K562 (cell line): ENCODE measurements around the gene GUCY1A2. TPM values are rescaled to one million over a fixed set of nuclear protein-coding genes. Genes with fewer than 3 reads are reported as not detected.

Experiments
- ATAC-seq: fragments of 200-7000 bp; cut with Tn5 transposase; 3 replicates; pipeline ENCODE4 v1.9.1; 2020; ENCODE audit warnings: moderate library complexity
- BruUV-seq: library from RNA; stranded (reverse); fragments of 400-500 nt; replicated peaks from 2 replicates; lab custom pipeline; 2021; lab: Mats Ljungman, UMichigan
- CTCF ChIA-PET: fragments of 300-600 bp; formaldehyde crosslinking; extraction: SDS; loops from one replicate; lab custom pipeline; 2021; ENCODE audit warnings: low intra/inter-chr PET ratio; lab: Yijun Ruan, JAX
- POLR2A ChIA-PET: fragments of 300-600, 350-650 bp; sonication (Branson Sonifier 250); formaldehyde crosslinking; extraction: SDS; loops from one replicate; lab custom pipeline; 2021; ENCODE audit warnings: antibody characterized with exemption, inconsistent platforms; lab: Yijun Ruan, JAX
- DNase-seq, 4 experiments: peaks; one replicate each; pipeline versions ENCODE4 v3.0.0 to v3.0.0-alpha.2; 2011 to 2018; ENCODE audit warnings: low spot score in 3 of 4, mixed read lengths in 3 of 4; ENCODE audit errors: extremely low read depth in 1 of 4
- FAIRE-seq: peaks from 2 replicates; lab custom pipeline; 2011; peaks lifted over from hg19 to GRCh38; lab: Jason Lieb, UNC
- H2AFZ ChIP-seq: 2 replicates; pipeline ENCODE4 v1.6.0; 2011; ENCODE audit warnings: low read depth, low read length, control low read depth, inconsistent platforms
- H3K27ac ChIP-seq: fragments of 200-600 bp; 3 replicates; pipeline ENCODE4 v1.8.0; 2011; ENCODE audit warnings: low read depth, mild to moderate bottlenecking, control low read depth, inconsistent platforms, low read length, moderate library complexity, mixed read lengths; ENCODE audit errors: extremely low read depth
- H3K27me3 ChIP-seq, 2 experiments: fragments of 300-600 bp in 1 of 2; 2 replicates in 1 of 2; 3 replicates in 1 of 2; pipeline versions ENCODE4 v1.6.0 to v1.8.0; 2011; ENCODE audit warnings: inconsistent platforms in 2 of 2, low read length in 2 of 2, mild to moderate bottlenecking in 1 of 2, mixed read lengths in 1 of 2, moderate library complexity in 1 of 2; ENCODE audit not compliant: control insufficient read depth in 2 of 2, insufficient read depth in 2 of 2
- H3K36me3 ChIP-seq: fragments of 300-600 bp; 3 replicates; pipeline ENCODE4 v1.8.0; 2011; ENCODE audit warnings: mild to moderate bottlenecking, low read length, inconsistent platforms; ENCODE audit not compliant: control insufficient read depth, insufficient read depth
- H3K4me1 ChIP-seq, 2 experiments: fragments of 200-600 bp in 1 of 2; replicated peaks in 1 of 2; 2 replicates in 1 of 2; 3 replicates in 1 of 2; pipeline versions ENCODE4 v1.5.1 to v1.8.0; 2011; ENCODE audit warnings: inconsistent platforms in 2 of 2, low read length in 2 of 2, mild to moderate bottlenecking in 1 of 2, mixed read lengths in 1 of 2, moderate library complexity in 1 of 2; ENCODE audit not compliant: control insufficient read depth in 2 of 2, insufficient read depth in 2 of 2
- H3K4me2 ChIP-seq: 2 replicates; pipeline ENCODE4 v1.6.1; 2011; ENCODE audit warnings: low read length, control low read depth, inconsistent platforms, mixed read lengths; ENCODE audit not compliant: insufficient read depth
- H3K4me3 ChIP-seq: fragments of 200-600 bp; sonication (generic), shearing (Covaris generic); 2 replicates; pipeline ENCODE4 v1.5.1; 2016; ENCODE audit warnings: control low read depth, inconsistent platforms
- H3K79me2 ChIP-seq: fragments of 200-600 bp; 3 replicates; pipeline ENCODE4 v1.8.0; 2011; ENCODE audit warnings: low read length, inconsistent platforms; ENCODE audit not compliant: control insufficient read depth, insufficient read depth
- H3K9ac ChIP-seq, 2 experiments: 2 replicates each; pipeline versions ENCODE4 v1.6.0 to v1.6.1; 2011; ENCODE audit warnings: low read depth in 2 of 2, low read length in 2 of 2, control low read depth in 1 of 2, inconsistent platforms in 1 of 2, mild to moderate bottlenecking in 1 of 2, mixed read lengths in 1 of 2; ENCODE audit not compliant: insufficient read depth in 1 of 2
- H3K9me1 ChIP-seq: one replicate; pipeline ENCODE4 v1.6.0; 2011; ENCODE audit warnings: inconsistent platforms, mild to moderate bottlenecking, low read length, moderate library complexity; ENCODE audit not compliant: control insufficient read depth, insufficient read depth
- H3K9me3 ChIP-seq: replicated peaks from 2 replicates; pipeline ENCODE4 v1.5.1; 2011; ENCODE audit warnings: low read depth, low read length, inconsistent platforms; ENCODE audit not compliant: control insufficient read depth, insufficient read depth
- H4K20me1 ChIP-seq: replicated peaks from 2 replicates; pipeline ENCODE4 v1.6.1; 2011; ENCODE audit warnings: low read length, inconsistent platforms, mixed read lengths; ENCODE audit not compliant: control insufficient read depth, insufficient read depth
- GABPB2 ChIP-seq: fragments of 250-450 bp; sonication (Bioruptor Pico); conservative IDR thresholded peaks from 2 replicates; pipeline ENCODE4 v1.5.1; 2021; ENCODE audit warnings: mild to moderate bottlenecking
- KLF16 ChIP-seq: IDR thresholded peaks from 2 replicates; pipeline ENCODE4 v1.6.1; 2016; ENCODE audit warnings: antibody characterized with exemption
- KLF6 ChIP-seq: fragments of 250-450 bp; sonication (Bioruptor Pico); IDR thresholded peaks from 2 replicates; pipeline ENCODE4 v1.4.0; 2020; ENCODE audit warnings: mild to moderate bottlenecking, moderate library complexity, borderline replicate concordance
- LEF1 ChIP-seq: fragments of 450-650 bp; IDR thresholded peaks from 2 replicates; pipeline ENCODE4 v1.6.1; 2016; ENCODE audit warnings: mild to moderate bottlenecking
- POLR3A ChIP-seq: IDR thresholded peaks from 2 replicates; pipeline ENCODE4 v1.6.1; 2011; ENCODE audit warnings: borderline replicate concordance, mild to moderate bottlenecking, moderate library complexity; ENCODE audit not compliant: insufficient read length, insufficient read depth; ENCODE audit errors: extremely low read depth
- RAD51 ChIP-seq: fragments of 450-650 bp; IDR thresholded peaks from 2 replicates; pipeline ENCODE4 v1.7.1; 2016; ENCODE audit warnings: low read depth, mild to moderate bottlenecking, borderline replicate concordance
- RCOR1 ChIP-seq, 2 experiments: IDR thresholded peaks; 2 replicates each; pipeline ENCODE4 v1.6.1; 2012; ENCODE audit warnings: low read depth in 2 of 2, low read length in 2 of 2, borderline replicate concordance in 1 of 2, improper control_type of control experiment in 1 of 2
- ZNF444 ChIP-seq: fragments of 250-450 bp; sonication (Bioruptor Pico); IDR thresholded peaks from 2 replicates; pipeline ENCODE4 v1.4.0; 2020; ENCODE audit warnings: mild to moderate bottlenecking, moderate library complexity
- WGBS: fragments of 100-300 bp; shearing (Covaris generic); methylation state at CpG from one replicate; pipeline ENCODE4 v1.1.6; 2016; ENCODE audit warnings: low coverage, mixed read lengths; ENCODE audit not compliant: insufficient coverage; ENCODE audit errors: missing lambda C conversion rate; 5-methylcytosine and 5-hydroxymethylcytosine counted together
- in situ Hi-C: fragments of 300-500 bp; cut with MboI; formaldehyde crosslinking; loops from 4 replicates; pipeline ENCODE4 v1.15.0; 2018; ENCODE audit warnings: inconsistent platforms, mixed read lengths
- intact Hi-C: fragments of 100-400 bp; cut with micrococcal nuclease; formaldehyde crosslinking; loops from 2 replicates; pipeline ENCODE4 v1.14.2; 2022
- polyA plus RNA-seq, 8 experiments: library from polyadenylated mRNA; depleted of rRNA in 4 of 8; stranded (reverse) in 5 of 8; unstranded in 3 of 8; fragments of >200 nt; fragmentation: Nextera tagmentation in 2 of 8; fragmentation: Illumina TruSeq in 1 of 8; extraction: Ambion mirVana in 2 of 8; extraction: Trizol in 1 of 8; gene quantifications; 2 replicates each; pipeline versions ENCODE4 v1.2.1 to v1.2.3, GENCODE V29; 2011 to 2014; ENCODE audit warnings: inconsistent platforms in 1 of 8, missing spikeins in 1 of 8
- total RNA-seq, 7 experiments: library from RNA; depleted of rRNA in 6 of 7; stranded (reverse); fragments of >200 nt in 6 of 7; fragmentation: Illumina TruSeq in 2 of 7; extraction: Trizol in 2 of 7; gene quantifications; 2 replicates each; pipeline versions ENCODE4 v1.2.1 to v1.2.3, GENCODE V29; 2011 to 2021; ENCODE audit warnings: low replicate concordance in 1 of 7
- TF ChIP-seq, protein P1 (sequence below): fragments of 450-650 bp; IDR thresholded peaks from 2 replicates; pipeline ENCODE4 v1.6.1; 2016
- TF ChIP-seq, protein P2 (sequence below): fragments of 450-650 bp; IDR thresholded peaks from 2 replicates; pipeline ENCODE4 v1.6.1; 2016; ENCODE audit warnings: borderline replicate concordance
- TF ChIP-seq, protein P3 (sequence below): fragments of 450-650 bp; formaldehyde crosslinking; conservative IDR thresholded peaks from 2 replicates; pipeline ENCODE4 v1.4.0; 2022; ENCODE audit warnings: mild to moderate bottlenecking, missing genetic modification characterization

The GUCY1A2 gene
- total and polyA plus RNA-seq, 9 of the 15 experiments (the other 6 are each of a cell fraction or from before 2014, with no cell fraction given), result under 0.01 to 0.04 TPM; not detected in 7

DNA sequence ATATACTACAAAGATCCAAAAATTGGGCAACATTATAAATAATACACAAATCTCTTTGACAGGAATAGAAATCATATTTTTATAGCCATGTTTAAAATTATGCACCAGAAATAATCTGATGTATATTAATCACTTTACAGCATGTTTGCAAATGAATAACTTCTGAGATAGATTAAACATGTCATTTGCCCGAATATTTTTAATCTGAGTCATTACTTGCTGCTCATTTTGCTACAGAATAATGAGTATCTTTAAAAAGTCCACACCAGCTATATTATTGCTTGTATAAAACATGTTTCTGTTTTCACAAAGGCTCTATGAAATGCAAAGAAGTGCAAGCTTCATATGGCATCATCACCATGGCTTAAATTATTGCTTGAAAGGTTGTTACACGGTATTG lies 336.8 kb downstream of the GUCY1A2 start (continued):
- TF ChIP-seq, protein P1, sequence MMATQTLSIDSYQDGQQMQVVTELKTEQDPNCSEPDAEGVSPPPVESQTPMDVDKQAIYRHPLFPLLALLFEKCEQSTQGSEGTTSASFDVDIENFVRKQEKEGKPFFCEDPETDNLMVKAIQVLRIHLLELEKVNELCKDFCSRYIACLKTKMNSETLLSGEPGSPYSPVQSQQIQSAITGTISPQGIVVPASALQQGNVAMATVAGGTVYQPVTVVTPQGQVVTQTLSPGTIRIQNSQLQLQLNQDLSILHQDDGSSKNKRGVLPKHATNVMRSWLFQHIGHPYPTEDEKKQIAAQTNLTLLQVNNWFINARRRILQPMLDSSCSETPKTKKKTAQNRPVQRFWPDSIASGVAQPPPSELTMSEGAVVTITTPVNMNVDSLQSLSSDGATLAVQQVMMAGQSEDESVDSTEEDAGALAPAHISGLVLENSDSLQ, result no peak
- TF ChIP-seq RCOR1 (IDR thresholded peaks at IDR 0.05; ENCODE audit: borderline replicate concordance in 1 of 2, low read depth in 2 of 2, low read length in 2 of 2), result no peak
- no peak for TF ChIP-seq LEF1
- TF ChIP-seq, protein P2, sequence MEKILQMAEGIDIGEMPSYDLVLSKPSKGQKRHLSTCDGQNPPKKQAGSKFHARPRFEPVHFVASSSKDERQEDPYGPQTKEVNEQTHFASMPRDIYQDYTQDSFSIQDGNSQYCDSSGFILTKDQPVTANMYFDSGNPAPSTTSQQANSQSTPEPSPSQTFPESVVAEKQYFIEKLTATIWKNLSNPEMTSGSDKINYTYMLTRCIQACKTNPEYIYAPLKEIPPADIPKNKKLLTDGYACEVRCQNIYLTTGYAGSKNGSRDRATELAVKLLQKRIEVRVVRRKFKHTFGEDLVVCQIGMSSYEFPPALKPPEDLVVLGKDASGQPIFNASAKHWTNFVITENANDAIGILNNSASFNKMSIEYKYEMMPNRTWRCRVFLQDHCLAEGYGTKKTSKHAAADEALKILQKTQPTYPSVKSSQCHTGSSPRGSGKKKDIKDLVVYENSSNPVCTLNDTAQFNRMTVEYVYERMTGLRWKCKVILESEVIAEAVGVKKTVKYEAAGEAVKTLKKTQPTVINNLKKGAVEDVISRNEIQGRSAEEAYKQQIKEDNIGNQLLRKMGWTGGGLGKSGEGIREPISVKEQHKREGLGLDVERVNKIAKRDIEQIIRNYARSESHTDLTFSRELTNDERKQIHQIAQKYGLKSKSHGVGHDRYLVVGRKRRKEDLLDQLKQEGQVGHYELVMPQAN, result no peak
- no peak for TF ChIP-seq GABPB2 (CRISPR knock-in tag)
- TF ChIP-seq, all 486 proteins: peak for 0

DNA sequence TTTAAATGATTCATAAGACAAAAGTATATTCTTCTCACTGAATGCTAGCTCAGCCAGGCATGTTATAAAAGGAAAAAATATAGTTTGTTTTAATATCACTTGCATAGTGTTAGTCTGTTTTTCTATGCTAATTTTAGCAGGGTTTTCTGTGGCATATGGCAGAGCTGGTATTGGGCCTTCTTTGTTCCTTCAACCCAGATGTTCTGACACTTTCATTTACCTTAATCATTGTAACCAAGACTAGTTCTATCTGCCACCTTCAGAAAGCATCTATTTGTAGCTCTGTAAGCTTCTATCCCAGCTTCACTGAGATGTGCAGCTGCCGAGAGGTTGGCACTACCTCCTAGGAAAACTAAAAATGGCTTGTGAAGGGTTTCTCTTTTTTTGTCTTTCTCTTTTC lies 338.7 kb downstream of the GUCY1A2 start:
- intact Hi-C loops, result no loop called here
- POLR2A ChIA-PET, result no interaction called here
- Histone ChIP-seq H3K9ac (no peak overlapping the region), H3K4me1 (no peaks in the 10 kb centered on the region), H3K4me2 (no peak overlapping the region), H2AFZ (no peak overlapping the region), H3K9me1 (no peaks in the 10 kb centered on the region), H3K36me3 (no peaks in the 10 kb centered on the region), H3K27me3 (no peaks in the 10 kb centered on the region), H4K20me1 (no peaks in the 10 kb centered on the region), H3K27ac (no peak overlapping the region), H3K9me3 (no peaks in the 10 kb centered on the region; the same call in 1 of the 2 replicates), H3K4me3 (no peak overlapping the region), H3K79me2 (no peaks in the 10 kb centered on the region)
- TF ChIP-seq RAD51 (no peak), POLR3A (no peak), KLF16 (no peak), KLF6 (CRISPR knock-in tag) (no peak), ZNF444 (CRISPR knock-in tag) (no peak)
- TF ChIP-seq, protein P3, sequence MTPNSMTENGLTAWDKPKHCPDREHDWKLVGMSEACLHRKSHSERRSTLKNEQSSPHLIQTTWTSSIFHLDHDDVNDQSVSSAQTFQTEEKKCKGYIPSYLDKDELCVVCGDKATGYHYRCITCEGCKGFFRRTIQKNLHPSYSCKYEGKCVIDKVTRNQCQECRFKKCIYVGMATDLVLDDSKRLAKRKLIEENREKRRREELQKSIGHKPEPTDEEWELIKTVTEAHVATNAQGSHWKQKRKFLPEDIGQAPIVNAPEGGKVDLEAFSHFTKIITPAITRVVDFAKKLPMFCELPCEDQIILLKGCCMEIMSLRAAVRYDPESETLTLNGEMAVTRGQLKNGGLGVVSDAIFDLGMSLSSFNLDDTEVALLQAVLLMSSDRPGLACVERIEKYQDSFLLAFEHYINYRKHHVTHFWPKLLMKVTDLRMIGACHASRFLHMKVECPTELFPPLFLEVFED, result no peak
- ATAC-seq (no peak), DNase-seq (no peak), FAIRE-seq (no peak)
- in situ Hi-C loops, result no loop called here
- 0% methylated on average over 1 of the region's 1 CpG for WGBS
- BruUV-seq, result no TSS peak
- CTCF ChIA-PET, result no interaction called here
